GM19455 (cell line): ENCODE results near the gene KIAA0513.

Experiments
- ATAC-seq: cut with Tn5 transposase; IDR thresholded peaks from one replicate; pipeline ENCODE4 v1.9.1; 2021; ENCODE audit not compliant: unreplicated experiment

KIAA0513 gene

DNA sequence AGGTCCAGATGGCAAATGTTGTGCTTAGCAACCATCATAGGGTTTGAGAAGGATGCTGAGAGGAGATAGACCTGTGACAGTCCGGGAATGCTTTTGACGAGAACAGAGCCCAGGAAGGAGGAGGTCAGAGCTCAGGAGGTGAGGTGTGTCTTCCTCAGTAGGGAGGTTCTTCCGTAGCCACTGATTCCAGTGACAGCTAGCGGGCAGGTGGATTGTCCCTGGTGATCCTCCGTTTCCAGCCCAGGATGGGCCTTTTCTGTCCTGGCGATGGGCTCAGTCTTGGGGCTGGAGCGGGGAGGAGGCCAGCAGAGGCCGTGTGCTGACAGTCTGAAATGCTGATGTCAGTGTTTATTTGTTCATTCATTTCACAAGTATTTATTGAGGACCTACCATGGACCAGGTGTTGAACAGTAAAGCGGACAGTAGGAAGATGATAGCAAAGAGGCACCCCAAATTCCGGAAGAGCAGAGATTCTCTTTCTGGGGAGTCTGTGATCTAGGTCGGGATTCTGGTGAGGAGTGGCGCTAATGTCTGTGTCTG is 38.8 kb downstream of the KIAA0513 start:
- ATAC-seq, result no peak

DNA sequence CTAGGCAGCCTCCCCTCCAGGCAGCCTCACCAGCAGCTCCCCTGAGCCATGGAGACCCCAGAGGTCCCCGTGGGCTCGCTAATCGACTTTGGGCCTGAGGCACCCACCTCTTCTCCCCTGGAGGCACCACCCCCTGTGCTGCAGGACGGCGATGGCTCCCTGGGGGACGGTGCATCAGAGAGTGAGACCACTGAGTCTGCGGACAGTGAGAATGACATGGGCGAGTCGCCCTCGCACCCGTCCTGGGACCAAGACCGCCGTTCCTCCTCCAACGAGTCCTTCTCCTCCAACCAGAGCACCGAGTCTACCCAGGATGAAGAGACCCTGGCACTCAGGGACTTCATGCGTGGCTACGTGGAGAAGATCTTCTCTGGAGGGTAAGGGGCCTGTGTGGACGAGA is 39.4 kb downstream of the KIAA0513 start:
- no peak for ATAC-seq

- ATAC-seq, result no peak
These were observed 39.8 kb downstream of the KIAA0513 start for GRCh38 chr16:85067426-85067825.

DNA sequence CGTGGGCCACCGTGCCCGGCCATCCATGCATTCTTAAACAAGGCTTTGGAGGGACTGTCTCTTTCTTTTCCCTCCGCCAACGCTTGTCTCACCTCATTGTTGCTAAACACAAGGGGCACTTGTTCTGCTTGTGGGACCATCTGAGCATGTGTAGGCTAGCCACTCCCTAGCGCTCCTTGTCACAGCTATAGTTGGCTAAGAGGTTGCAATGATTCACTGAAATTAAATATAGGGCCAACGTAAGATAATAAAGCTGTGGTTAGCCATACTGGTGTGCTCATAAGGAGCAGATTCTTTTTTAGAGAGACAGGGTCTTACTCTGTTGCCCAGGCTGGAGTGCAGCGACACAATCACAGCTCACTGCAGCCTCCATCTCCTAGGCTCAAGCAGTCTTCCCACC is 41.2 kb downstream of the KIAA0513 start:
- no peak for ATAC-seq

DNA sequence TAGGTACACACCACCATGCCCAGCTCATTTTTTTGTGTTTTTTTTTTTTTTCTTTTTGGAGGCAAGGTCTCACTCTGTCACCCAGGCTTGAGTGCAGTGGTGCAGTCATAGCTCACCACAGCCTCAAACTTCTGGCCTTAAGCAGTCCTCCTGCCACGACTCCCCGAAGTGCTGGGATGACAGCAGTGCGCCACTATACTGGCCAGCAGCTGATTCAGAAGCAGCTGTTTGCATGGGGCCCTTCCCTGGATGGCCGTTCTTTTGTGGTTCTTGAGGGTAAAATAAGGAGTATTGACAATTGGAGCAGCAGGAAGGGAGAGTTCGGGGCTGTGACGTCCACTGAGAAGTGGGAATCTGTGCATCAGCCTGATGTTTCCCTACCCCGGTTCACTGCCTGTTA is 41.6 kb downstream of the KIAA0513 start:
- no peak for ATAC-seq

DNA sequence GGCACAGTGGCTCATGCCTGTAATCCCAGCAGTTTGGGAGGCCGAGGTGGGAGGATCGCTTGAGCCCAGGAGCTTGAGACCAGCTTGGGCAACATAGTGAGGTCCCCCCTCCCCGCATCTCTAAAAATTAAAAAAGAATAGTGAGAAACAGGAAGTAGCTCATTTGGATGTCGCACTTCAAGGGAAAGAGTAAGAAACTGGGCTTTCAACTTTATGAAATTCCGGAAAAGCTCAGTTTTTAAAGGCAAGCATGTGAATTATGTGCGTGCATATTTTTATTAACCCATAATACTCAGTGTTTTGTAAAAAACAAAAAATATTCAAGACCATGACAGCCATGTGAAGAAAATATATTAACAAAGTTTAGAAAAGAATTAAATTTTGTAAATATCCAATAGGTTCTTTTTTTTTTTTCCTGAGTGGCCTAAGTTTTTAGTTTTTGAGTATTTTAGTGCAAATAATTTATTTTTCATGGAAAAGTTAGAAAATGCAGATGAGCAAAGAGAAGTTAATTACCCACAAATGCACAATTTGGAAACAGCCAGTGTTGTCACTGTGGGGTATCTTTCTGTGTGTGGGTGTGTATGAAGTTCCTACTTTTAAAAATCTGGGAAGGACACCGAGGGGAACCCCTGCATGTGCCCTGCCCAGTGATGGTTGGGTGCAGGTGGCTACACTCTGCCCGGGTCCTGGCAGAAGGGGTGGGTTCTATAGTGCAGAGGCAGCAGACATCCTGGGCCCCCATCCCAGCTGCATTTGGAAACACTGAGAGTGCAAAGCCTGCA is 44.7 kb downstream of the KIAA0513 start:
- no peak for ATAC-seq

- no peak for ATAC-seq
These were observed 45.4 kb downstream of the KIAA0513 start for GRCh38 chr16:85072947-85073346.

GRCh38 chr16:85074225-85074914 is 46.8 kb downstream of the KIAA0513 start:
- ATAC-seq, result no peak

GRCh38 chr16:85075236-85075924 is 47.8 kb downstream of the KIAA0513 start:
- ATAC-seq, result no peak

DNA sequence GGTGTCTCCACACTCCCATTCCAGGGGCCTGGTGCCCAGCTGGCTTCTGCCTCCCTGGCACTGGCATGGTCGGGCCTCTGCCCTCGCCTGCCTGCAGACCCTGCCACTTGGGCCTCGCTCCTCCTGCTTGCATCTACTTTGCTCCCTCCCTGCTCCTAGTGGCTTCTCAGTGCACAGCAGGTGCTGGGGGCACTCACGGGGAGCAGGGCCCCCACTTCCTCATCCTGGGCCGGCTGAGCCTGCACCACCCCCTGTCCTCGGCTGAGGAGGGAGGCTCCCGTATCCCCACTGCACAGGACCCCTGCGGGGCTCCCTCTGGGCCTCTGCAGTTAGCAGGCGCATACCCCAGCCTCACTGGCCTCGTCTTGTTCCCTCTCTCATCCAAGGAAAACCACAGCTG is 49.4 kb downstream of the KIAA0513 start:
- no peak for ATAC-seq

DNA sequence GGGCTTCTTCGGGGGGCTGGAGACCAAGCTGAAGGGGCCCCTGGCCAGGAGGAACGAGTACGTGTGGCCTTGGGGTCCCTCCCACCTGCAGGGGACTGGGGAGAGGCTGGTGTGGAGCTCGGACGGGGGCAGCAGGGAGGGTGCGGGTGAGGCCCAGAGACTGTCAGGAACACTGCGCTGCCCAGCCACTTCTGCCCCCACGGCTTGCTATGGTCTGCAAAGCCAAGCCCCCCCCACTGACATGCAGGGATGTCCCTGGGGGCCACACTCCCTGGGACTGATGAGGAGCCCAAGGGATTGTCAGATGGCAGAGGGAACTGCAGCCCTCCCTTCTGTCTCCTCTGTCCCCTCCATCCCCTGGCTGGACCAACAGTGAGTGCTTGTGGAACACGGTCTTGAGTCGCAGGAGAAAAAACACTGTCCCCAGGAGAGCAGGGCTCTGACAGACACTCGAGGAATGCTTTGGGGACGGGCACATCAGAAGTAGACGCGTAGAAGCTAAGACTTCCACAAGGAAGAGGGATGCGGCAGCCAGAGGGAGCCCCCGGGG is 50.1 kb downstream of the KIAA0513 start:
- no peak for ATAC-seq

GRCh38 chr16:85078226-85078625 is 50.6 kb downstream of the KIAA0513 start:
- no peak for ATAC-seq

- ATAC-seq, result no peak
These were observed 51.4 kb downstream of the KIAA0513 start for GRCh38 chr16:85078952-85079351.

DNA sequence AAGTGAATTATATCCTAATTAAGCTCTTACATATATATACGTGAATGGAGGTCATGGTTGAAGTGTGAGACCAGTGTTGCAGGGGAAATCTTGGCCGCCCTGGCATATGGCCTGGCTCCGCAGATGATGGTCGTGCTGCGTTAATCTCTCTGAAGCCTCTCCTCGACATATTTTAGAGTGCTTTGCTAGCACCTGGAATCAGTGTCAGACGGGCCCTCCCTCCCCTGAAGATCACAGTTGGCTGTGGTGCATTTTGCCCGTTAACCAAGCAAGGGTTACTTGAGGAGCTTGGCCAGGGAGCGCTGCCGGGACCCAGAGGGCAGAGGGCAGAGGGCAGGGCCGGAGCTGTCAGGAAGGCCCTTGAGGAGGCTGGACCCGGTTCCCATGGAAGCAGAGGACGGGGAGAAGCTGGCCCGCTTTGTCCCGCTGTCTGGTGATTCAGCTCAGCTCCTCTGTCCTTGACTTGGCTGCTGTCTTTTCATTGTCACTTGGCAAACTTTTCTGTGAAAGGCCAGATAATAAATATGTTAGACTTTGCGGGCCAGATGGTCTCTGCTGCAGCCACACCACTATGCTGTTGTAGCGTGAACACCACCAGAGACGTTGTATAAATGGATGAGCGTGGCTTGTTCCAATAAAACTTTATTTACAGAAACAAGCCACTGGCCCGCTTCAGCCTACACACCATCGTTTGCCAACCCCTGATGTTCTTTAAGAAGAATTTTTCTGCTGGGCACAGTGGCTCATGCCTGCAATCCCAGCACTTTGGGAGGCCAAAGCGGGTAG is 52.4 kb downstream of the KIAA0513 start:
- no peak for ATAC-seq

- no peak for ATAC-seq
These were observed 53.4 kb downstream of the KIAA0513 start for GRCh38 chr16:85081038-85081437.

DNA sequence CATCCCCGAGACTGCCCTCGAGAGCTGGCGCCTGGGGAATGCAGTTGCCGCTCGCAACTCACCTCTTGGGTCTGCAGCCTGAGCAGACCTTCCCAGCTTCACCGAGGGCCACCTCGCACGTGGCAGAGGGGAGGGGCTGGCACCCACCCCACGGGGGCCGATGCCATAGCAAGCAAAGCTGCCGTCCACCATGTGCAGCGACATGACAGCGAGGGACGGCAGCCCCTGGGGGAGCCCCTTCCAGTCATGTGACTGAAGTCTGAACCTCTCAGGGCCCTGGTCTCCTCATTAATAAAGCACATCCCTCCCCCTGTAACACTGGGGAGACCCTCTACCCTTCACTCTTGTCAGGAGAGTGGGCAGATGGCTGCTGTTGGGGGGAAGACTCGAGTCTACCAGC is 54.2 kb downstream of the KIAA0513 start:
- no peak for ATAC-seq

GRCh38 chr16:85082173-85083050 is 54.8 kb downstream of the KIAA0513 start:
- no peak for ATAC-seq

DNA sequence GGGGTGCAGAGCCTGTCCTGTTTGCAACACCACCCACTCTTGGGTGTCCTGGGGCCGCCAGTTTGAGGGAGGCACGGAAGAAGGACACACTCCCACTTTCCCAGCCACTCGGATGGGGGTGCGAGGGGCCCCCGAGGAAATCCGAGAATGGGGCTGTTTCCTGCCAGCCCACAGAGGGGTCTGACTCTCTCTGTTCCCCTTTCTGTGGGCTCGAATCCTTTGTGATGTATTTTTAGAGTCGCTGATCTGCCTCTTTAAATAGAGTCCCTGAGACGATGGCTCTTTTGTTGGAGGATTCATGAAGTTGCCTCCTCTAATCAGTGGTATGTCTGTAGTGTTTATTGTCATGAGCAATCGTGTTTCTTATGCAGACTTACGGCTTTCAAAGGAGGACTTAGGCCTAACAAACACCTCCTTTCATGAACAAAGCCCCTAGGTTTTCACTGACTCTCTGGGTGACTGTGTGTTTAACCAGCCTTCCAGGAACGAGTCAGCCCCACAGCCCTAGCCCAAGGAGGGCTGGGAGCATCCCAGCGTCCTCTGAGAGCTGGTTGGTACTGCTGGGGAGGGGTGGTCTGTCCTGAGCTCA is 55.5 kb downstream of the KIAA0513 start:
- no peak for ATAC-seq

DNA sequence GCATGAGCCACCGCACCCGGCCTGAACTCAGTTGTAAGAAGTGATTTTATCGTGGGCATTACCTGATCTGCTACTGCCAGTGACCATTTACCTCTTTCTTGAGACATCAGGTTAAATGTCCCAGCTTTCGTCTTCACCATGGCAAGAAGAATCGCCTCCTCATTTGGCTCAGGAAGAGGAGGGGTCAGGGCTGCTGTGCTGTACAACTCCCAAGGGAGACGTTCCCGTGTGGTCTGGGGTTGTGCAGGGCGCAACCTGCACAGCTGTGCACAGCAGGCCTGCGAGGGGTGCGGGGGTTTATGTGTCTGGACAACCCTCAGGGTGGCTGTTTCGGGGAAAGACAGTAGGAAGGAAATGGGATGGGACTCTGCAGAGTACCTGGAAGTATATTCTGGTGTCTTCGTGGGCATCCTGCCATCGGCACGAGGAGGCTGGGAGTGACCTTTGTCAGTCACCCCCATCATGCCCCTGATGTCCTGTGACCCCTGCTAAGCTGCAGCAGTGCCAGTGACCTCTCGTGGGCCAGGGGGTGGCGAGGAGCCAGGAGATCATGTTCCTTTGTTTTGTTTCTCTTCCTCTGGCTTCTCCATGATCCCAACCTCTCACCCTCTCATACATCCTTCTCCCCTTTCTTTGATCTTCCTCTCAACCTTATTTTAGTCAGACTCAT is 57.4 kb downstream of the KIAA0513 start:
- ATAC-seq, result no peak
